HepG2 (cell line): Measurements from ENCODE around the gene CCDC117. TPM values are rescaled to one million over a fixed set of nuclear protein-coding genes. Genes with fewer than 3 reads are reported as not detected.
A peak's percentile ranks its signal among the peaks of the same experiment; 100 is the strongest.

Source experiments
- ATAC-seq: fragments of 200-7000 bp; cut with Tn5 transposase; 3 replicates; pipeline ENCODE4 v1.9.1; 2020; ENCODE audit warnings: mild to moderate bottlenecking, moderate library complexity
- BruUV-seq: library from RNA; stranded (reverse); fragments of 400-500 nt; replicated peaks from 2 replicates; lab custom pipeline; 2021; lab: Mats Ljungman, UMichigan
- CTCF ChIA-PET: fragments of 300-600 bp; formaldehyde crosslinking; extraction: SDS; loops from one replicate; lab custom pipeline; 2021; ENCODE audit warnings: low total read pairs, inconsistent platforms, low intra/inter-chr PET ratio; lab: Yijun Ruan, JAX
- POLR2A ChIA-PET: fragments of 350-600 bp; sonication (Branson Sonifier 250); formaldehyde crosslinking; loops from one replicate; lab custom pipeline; 2020; ENCODE audit warnings: antibody characterized with exemption, inconsistent platforms; lab: Yijun Ruan, JAX
- DNase-seq: peaks from one replicate; pipeline ENCODE4 v3.0.0-alpha.2; 2015; ENCODE audit warnings: low spot score
- FAIRE-seq: peaks from 3 replicates; lab custom pipeline; 2011; peaks lifted over from hg19 to GRCh38; lab: Jason Lieb, UNC
- H2AFZ ChIP-seq: one replicate; pipeline ENCODE4 v1.6.1; 2011; ENCODE audit warnings: low read length, inconsistent platforms
- H3K27ac ChIP-seq: fragments of 300-600 bp; 3 replicates; pipeline ENCODE4 v1.8.0; 2011; ENCODE audit warnings: mixed run types, mild to moderate bottlenecking, mixed read lengths, low read length, inconsistent platforms; ENCODE audit not compliant: insufficient read depth; ENCODE audit errors: extremely low read length
- H3K27me3 ChIP-seq, 2 experiments: fragments of 200-600 bp in 1 of 2; 2 replicates in 1 of 2; 3 replicates in 1 of 2; pipeline versions ENCODE4 v1.6.0 to v1.8.0; 2011; ENCODE audit warnings: low read length in 2 of 2, mild to moderate bottlenecking in 2 of 2, moderate library complexity in 2 of 2, inconsistent platforms in 1 of 2; ENCODE audit not compliant: insufficient read depth in 2 of 2, control insufficient read depth in 1 of 2
- H3K36me3 ChIP-seq, 2 experiments: fragments of 200-600 bp in 1 of 2; replicated peaks in 1 of 2; 2 replicates in 1 of 2; 3 replicates in 1 of 2; pipeline versions ENCODE4 v1.5.1 to v1.8.0; 2011; ENCODE audit warnings: low read length in 2 of 2, inconsistent platforms in 1 of 2; ENCODE audit not compliant: insufficient read depth in 2 of 2, control insufficient read depth in 1 of 2
- H3K4me1 ChIP-seq: 2 replicates; pipeline ENCODE4 v1.5.1; 2012; ENCODE audit warnings: low read length, inconsistent platforms; ENCODE audit not compliant: insufficient read depth
- H3K4me2 ChIP-seq: 2 replicates; pipeline ENCODE4 v1.6.0; 2011; ENCODE audit warnings: low read depth, low read length, inconsistent platforms
- H3K4me3 ChIP-seq, 3 experiments: fragments of 200-600 bp in 1 of 3; sonication (generic), shearing (Covaris generic) in 1 of 3; replicated peaks in 1 of 3; 2 replicates each; pipeline ENCODE4 v1.5.1; 2011 to 2016; ENCODE audit warnings: low read length in 3 of 3, inconsistent platforms in 2 of 3, low read depth in 2 of 3, mild to moderate bottlenecking in 2 of 3, control low read depth in 1 of 3, mixed read lengths in 1 of 3; ENCODE audit not compliant: insufficient read depth in 1 of 3
- H3K79me2 ChIP-seq: one replicate; pipeline ENCODE4 v1.6.1; 2011; ENCODE audit warnings: low read length, inconsistent platforms; ENCODE audit not compliant: insufficient read depth
- H3K9ac ChIP-seq: 2 replicates; pipeline ENCODE4 v1.6.0; 2011; ENCODE audit warnings: mild to moderate bottlenecking, low read depth, low read length, inconsistent platforms; ENCODE audit not compliant: insufficient read depth
- H3K9me3 ChIP-seq: 2 replicates; pipeline ENCODE4 v1.5.1; 2012; ENCODE audit warnings: mild to moderate bottlenecking, low read length
- H4K20me1 ChIP-seq: 2 replicates; pipeline ENCODE4 v1.6.0; 2011; ENCODE audit warnings: inconsistent platforms, mild to moderate bottlenecking, low read length, moderate library complexity; ENCODE audit not compliant: insufficient read depth
- AGO1 ChIP-seq: fragments of 200-400 bp; formaldehyde crosslinking; IDR thresholded peaks from 2 replicates; pipeline ENCODE4 v1.6.1; 2017; ENCODE audit warnings: mild to moderate bottlenecking, low read depth, low read length, moderate library complexity; ENCODE audit not compliant: poor library complexity, severe bottlenecking
- BORCS8-MEF2B ChIP-seq: sonication (generic); formaldehyde crosslinking; IDR thresholded peaks from 2 replicates; pipeline ENCODE4 v1.8.0; 2022; ENCODE audit warnings: mild to moderate bottlenecking, missing genetic modification reagents
- FIP1L1 ChIP-seq: fragments of 200-400 bp; formaldehyde crosslinking; IDR thresholded peaks from 2 replicates; pipeline ENCODE4 v1.6.1; 2018; ENCODE audit warnings: low read depth, mild to moderate bottlenecking, low read length, moderate library complexity, borderline replicate concordance; ENCODE audit not compliant: insufficient read depth
- FOXP1 ChIP-seq, 2 experiments: fragments of 450-650 bp in 1 of 2; IDR thresholded peaks; 2 replicates each; pipeline ENCODE4 v1.6.1; 2017 to 2018; ENCODE audit warnings: antibody characterized with exemption in 1 of 2
- SRF ChIP-seq: IDR thresholded peaks from 2 replicates; pipeline ENCODE4 v1.6.1; 2011; ENCODE audit warnings: mild to moderate bottlenecking, low read depth, low read length, moderate library complexity
- TMF1 ChIP-seq: sonication (generic); formaldehyde crosslinking; IDR thresholded peaks from 2 replicates; pipeline ENCODE4 v1.8.1; 2022; ENCODE audit warnings: low read depth, missing genetic modification reagents
- ZFP1 ChIP-seq: IDR thresholded peaks from 2 replicates; pipeline ENCODE4 v1.6.1; 2016
- ZNF660 ChIP-seq: sonication (generic); formaldehyde crosslinking; IDR thresholded peaks from 2 replicates; pipeline ENCODE4 v1.5.1; 2020; ENCODE audit warnings: mild to moderate bottlenecking, low read depth, missing genetic modification reagents, borderline replicate concordance
- WGBS: methylation state at CpG from one replicate; pipeline ENCODE4 v1.1.6; 2017; ENCODE audit warnings: low lambda C conversion rate; 5-methylcytosine and 5-hydroxymethylcytosine counted together
- in situ Hi-C: cut with HindIII; loops from 2 replicates; pipeline ENCODE4 v1.10.0; 2017; ENCODE audit warnings: low pct_unique_long_range_greater_than_20kb; ENCODE audit not compliant: extremely low pct_ligation_motif_present
- intact Hi-C: fragments of 100-400 bp; cut with micrococcal nuclease; formaldehyde crosslinking; loops from one replicate; pipeline ENCODE4 v1.10.0; 2022; ENCODE audit not compliant: unreplicated experiment
- polyA plus RNA-seq, 8 experiments: library from polyadenylated mRNA; depleted of rRNA in 3 of 8; stranded (reverse) in 7 of 8; unstranded in 1 of 8; fragments of >200 nt; fragmentation: Illumina TruSeq in 4 of 8; extraction: Trizol in 4 of 8; gene quantifications; 2 replicates each; pipeline versions ENCODE4 v1.2.1 to v1.2.3, GENCODE V29; 2011 to 2016; ENCODE audit warnings: low read depth in 4 of 8, missing spikeins in 1 of 8, mixed read lengths in 1 of 8; ENCODE audit not compliant: insufficient read depth in 1 of 8
- total RNA-seq, 5 experiments: library from RNA; depleted of rRNA; stranded (reverse); fragments of >200 nt; fragmentation: Illumina TruSeq; extraction: Trizol; gene quantifications; 2 replicates each; pipeline ENCODE4 v1.2.3, GENCODE V29; 2016; ENCODE audit warnings: low read depth in 1 of 5
- TF ChIP-seq, protein P1 (sequence below): sonication (generic); formaldehyde crosslinking; IDR thresholded peaks from 2 replicates; pipeline ENCODE4 v1.4.0; 2020; ENCODE audit warnings: missing genetic modification reagents
- TF ChIP-seq, protein P2 (sequence below): IDR thresholded peaks from 2 replicates; pipeline ENCODE4 v1.6.1; 2016; ENCODE audit warnings: low read depth, control low read depth
- TF ChIP-seq, protein P3 (sequence below): sonication (generic); formaldehyde crosslinking; conservative IDR thresholded peaks from 2 replicates; pipeline ENCODE4 v1.8.0; 2022; ENCODE audit warnings: low read depth, missing genetic modification reagents
- TF ChIP-seq, protein P4 (sequence below): sonication (generic); formaldehyde crosslinking; IDR thresholded peaks from 2 replicates; pipeline ENCODE4 v1.4.0; 2020; ENCODE audit warnings: low read depth, mild to moderate bottlenecking, missing genetic modification reagents

The CCDC117 gene
- total and polyA plus RNA-seq, 2 of the 13 experiments (the other 11 are each of a cell fraction or from before 2014, with no cell fraction given): 12.6 to 34.2 TPM

DNA sequence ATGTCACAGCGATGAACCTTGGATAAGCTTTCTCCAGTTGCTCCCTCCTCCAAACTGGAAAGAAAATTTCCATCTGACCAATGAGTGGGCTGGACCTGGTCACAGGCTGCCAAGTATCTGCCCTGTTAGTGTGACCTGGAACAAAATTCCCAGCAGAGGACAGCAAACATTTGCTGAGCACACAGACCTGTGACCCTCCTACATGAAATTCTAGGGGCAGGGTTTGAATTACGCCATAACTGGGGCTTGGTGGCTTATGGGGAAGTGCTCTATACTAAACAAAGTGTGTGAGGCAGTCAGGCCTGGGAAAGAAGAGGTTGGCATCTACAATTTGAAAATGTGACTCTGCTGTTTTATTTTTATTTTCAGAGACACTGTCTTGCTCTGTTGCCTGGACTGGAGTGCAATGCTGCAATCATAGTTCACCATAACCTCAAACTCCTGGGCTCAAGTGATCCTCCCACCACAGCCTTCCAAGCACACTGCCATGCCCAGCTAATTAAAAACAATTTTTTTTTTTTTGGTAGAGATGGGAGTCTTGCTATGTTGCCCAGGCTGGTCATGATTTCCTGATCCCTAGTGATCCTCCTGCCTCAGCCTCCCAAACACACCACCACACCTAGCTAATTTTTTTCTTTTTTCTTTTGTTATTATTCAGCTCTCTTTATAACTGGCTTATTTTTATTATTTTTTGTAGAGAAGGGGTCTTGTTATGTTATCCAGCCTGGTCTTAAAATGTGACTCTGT lies 41.5 kb downstream of the CCDC117 start (continued):
- TF ChIP-seq, protein P1, sequence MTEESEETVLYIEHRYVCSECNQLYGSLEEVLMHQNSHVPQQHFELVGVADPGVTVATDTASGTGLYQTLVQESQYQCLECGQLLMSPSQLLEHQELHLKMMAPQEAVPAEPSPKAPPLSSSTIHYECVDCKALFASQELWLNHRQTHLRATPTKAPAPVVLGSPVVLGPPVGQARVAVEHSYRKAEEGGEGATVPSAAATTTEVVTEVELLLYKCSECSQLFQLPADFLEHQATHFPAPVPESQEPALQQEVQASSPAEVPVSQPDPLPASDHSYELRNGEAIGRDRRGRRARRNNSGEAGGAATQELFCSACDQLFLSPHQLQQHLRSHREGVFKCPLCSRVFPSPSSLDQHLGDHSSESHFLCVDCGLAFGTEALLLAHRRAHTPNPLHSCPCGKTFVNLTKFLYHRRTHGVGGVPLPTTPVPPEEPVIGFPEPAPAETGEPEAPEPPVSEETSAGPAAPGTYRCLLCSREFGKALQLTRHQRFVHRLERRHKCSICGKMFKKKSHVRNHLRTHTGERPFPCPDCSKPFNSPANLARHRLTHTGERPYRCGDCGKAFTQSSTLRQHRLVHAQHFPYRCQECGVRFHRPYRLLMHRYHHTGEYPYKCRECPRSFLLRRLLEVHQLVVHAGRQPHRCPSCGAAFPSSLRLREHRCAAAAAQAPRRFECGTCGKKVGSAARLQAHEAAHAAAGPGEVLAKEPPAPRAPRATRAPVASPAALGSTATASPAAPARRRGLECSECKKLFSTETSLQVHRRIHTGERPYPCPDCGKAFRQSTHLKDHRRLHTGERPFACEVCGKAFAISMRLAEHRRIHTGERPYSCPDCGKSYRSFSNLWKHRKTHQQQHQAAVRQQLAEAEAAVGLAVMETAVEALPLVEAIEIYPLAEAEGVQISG (CRISPR knock-in tag): peak; percentile 80

DNA sequence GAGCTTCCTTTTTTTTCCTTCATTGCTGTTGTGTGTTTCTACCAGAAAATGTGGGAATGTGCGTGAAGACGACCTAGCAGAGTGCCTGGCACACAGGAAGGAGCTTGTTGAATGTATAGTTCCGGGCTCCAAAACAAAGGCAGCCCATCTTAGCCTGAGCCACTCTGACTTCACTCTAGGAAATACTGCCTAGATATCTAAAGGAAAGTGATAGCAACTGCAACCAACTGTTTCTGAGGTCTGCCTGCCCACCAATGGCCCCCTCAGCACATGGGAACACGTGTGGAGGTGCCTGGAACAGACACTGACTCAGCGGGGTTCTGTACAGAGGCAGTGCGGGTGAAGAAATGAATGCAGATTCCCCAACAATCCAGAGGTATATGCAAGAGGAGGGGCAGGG lies 42.6 kb downstream of the CCDC117 start:
- Histone ChIP-seq H3K27me3 (no peaks in the 10 kb centered on the region), H3K36me3 (no peaks in the 10 kb centered on the region), H3K9me3 (no peaks in the 10 kb centered on the region), H2AFZ (no peak overlapping the region), H3K9ac (peak overlapping the region; percentile 63), H3K4me2 (no peak overlapping the region), H3K4me3 (no peak overlapping the region), H3K27ac (peak overlapping the region; percentile 98), H4K20me1 (no peaks in the 10 kb centered on the region), H3K79me2 (peaks cover 2% of the 10 kb centered on the region), H3K4me1 (peaks cover 100% of the 10 kb centered on the region)
- in situ Hi-C loops: no loop called here
- intact Hi-C loops: no loop called here
- no TSS peak for BruUV-seq
- ATAC-seq: no peak
- DNase-seq: no peak
- 76% methylated on average over 6 of the region's 6 CpGs for WGBS
- no peak for FAIRE-seq
- CTCF ChIA-PET: no interaction called here
- POLR2A ChIA-PET: interaction anchor here (2.5 to 18.2 kb wide), 2 partner anchors 20 to 31 kb away, joined by 23 to 945 read pairs; partner anchors contain the start of gene XBP1
- TF ChIP-seq SRF: no peak
- no peak for TF ChIP-seq ZFP1
- TF ChIP-seq FIP1L1: no peak
- no peak for TF ChIP-seq TMF1
- no peak for TF ChIP-seq FOXP1 (IDR thresholded peaks at IDR 0.05)
- TF ChIP-seq FOXP1 (CRISPR knock-in tag; IDR thresholded peaks at IDR 0.05): no peak
- no peak for TF ChIP-seq ZNF660 (CRISPR knock-in tag)
- TF ChIP-seq, protein P2, sequence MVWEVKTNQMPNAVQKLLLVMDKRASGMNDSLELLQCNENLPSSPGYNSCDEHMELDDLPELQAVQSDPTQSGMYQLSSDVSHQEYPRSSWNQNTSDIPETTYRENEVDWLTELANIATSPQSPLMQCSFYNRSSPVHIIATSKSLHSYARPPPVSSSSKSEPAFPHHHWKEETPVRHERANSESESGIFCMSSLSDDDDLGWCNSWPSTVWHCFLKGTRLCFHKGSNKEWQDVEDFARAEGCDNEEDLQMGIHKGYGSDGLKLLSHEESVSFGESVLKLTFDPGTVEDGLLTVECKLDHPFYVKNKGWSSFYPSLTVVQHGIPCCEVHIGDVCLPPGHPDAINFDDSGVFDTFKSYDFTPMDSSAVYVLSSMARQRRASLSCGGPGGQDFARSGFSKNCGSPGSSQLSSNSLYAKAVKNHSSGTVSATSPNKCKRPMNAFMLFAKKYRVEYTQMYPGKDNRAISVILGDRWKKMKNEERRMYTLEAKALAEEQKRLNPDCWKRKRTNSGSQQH: no peak
- TF ChIP-seq AGO1: no peak
- TF ChIP-seq, protein P3, sequence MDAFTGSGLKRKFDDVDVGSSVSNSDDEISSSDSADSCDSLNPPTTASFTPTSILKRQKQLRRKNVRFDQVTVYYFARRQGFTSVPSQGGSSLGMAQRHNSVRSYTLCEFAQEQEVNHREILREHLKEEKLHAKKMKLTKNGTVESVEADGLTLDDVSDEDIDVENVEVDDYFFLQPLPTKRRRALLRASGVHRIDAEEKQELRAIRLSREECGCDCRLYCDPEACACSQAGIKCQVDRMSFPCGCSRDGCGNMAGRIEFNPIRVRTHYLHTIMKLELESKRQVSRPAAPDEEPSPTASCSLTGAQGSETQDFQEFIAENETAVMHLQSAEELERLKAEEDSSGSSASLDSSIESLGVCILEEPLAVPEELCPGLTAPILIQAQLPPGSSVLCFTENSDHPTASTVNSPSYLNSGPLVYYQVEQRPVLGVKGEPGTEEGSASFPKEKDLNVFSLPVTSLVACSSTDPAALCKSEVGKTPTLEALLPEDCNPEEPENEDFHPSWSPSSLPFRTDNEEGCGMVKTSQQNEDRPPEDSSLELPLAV (CRISPR knock-in tag): no peak
- TF ChIP-seq BORCS8-MEF2B: no peak
- TF ChIP-seq, protein P4, sequence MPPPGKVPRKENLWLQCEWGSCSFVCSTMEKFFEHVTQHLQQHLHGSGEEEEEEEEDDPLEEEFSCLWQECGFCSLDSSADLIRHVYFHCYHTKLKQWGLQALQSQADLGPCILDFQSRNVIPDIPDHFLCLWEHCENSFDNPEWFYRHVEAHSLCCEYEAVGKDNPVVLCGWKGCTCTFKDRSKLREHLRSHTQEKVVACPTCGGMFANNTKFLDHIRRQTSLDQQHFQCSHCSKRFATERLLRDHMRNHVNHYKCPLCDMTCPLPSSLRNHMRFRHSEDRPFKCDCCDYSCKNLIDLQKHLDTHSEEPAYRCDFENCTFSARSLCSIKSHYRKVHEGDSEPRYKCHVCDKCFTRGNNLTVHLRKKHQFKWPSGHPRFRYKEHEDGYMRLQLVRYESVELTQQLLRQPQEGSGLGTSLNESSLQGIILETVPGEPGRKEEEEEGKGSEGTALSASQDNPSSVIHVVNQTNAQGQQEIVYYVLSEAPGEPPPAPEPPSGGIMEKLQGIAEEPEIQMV: no peak
